ENCODE data around the gene CALU.

- TF ChIP-seq CTCF (conservative IDR thresholded peaks at IDR 0.05), result no peak
- TF ChIP-seq ZFX (IDR thresholded peaks at IDR 0.05), result no peak
Measured at GRCh38 chr7:128699196-128699712, 39.9 kb upstream of the CALU start.
